Ecto neural progenitor cell (in vitro differentiated cells): ENCODE data around the gene ACTMAP.
"Not testable (repeated sequence)": the region's sequence is repeated elsewhere in the genome, so short reads cannot be mapped to it uniquely, and the experiment has no call there.

Experiments used
- DNase-seq: peaks from one replicate; pipeline ENCODE4 v3.0.0-alpha.2; 2018; ENCODE audit warnings: low spot score

The ACTMAP gene

GRCh38 chr19:40742886-40743285 is 7.4 kb downstream of the ACTMAP start:
- no peak for DNase-seq

GRCh38 chr19:40742477-40742876 is 7.8 kb downstream of the ACTMAP start:
- DNase-seq = no peak

GRCh38 chr19:40741527-40742390 is 8.5 kb downstream of the ACTMAP start:
- DNase-seq = no peak

GRCh38 chr19:40740747-40741146 is 9.5 kb downstream of the ACTMAP start:
- no peak for DNase-seq

GRCh38 chr19:40739871-40740703 is 10.2 kb downstream of the ACTMAP start:
- no peak for DNase-seq

GRCh38 chr19:40739030-40739839 is 11.0 kb downstream of the ACTMAP start:
- no peak for DNase-seq

- DNase-seq = no peak
Observed at GRCh38 chr19:40737102-40737644, 13.1 kb downstream of the ACTMAP start.

- DNase-seq = no peak
Observed at GRCh38 chr19:40736661-40737060, 13.6 kb downstream of the ACTMAP start.

- no peak for DNase-seq
Observed at GRCh38 chr19:40735013-40735771, 15.1 kb downstream of the ACTMAP start.

GRCh38 chr19:40733149-40733548 is 17.1 kb downstream of the ACTMAP start:
- DNase-seq = no peak

- not testable (repeated sequence) for DNase-seq
Observed at GRCh38 chr19:40732304-40732703, 18.0 kb downstream of the ACTMAP start.

- DNase-seq = not testable (repeated sequence)
Observed at GRCh38 chr19:40730065-40730464, 20.2 kb downstream of the ACTMAP start.

- DNase-seq = no peak
Observed at GRCh38 chr19:40726279-40726678, 24.0 kb downstream of the ACTMAP start.

- no peak for DNase-seq
Observed at GRCh38 chr19:40724855-40725254, 25.4 kb downstream of the ACTMAP start.

GRCh38 chr19:40724315-40724714 is 26.0 kb downstream of the ACTMAP start:
- no peak for DNase-seq

GRCh38 chr19:40723661-40724254 is 26.5 kb downstream of the ACTMAP start:
- no peak for DNase-seq

GRCh38 chr19:40721936-40722661 is 28.2 kb downstream of the ACTMAP start:
- DNase-seq = no peak

- no peak for DNase-seq
Observed at GRCh38 chr19:40721140-40721486, 29.2 kb downstream of the ACTMAP start.

GRCh38 chr19:40719414-40719894 is 30.8 kb downstream of the ACTMAP start:
- no peak for DNase-seq
